Fibroblast of lung (primary cell): ENCODE results near the gene KLHL29.

Source experiments
- EZH2 ChIP-seq: IDR thresholded peaks from 2 replicates; pipeline ENCODE4 v1.5.1; 2012; ENCODE audit warnings: low read length, control low read depth, mild to moderate bottlenecking; ENCODE audit errors: missing control alignments
- TF ChIP-seq, protein P1 (sequence below), 2 donors: IDR thresholded peaks in 1 of 2; conservative IDR thresholded peaks in 1 of 2; 1 replicate in 1 of 2; 2 replicates in 1 of 2; pipeline ENCODE4 v1.5.1; 2011 to 2012; ENCODE audit warnings: low read length in 2 of 2, control low read depth in 1 of 2, inconsistent platforms in 1 of 2, low read depth in 1 of 2, mild to moderate bottlenecking in 1 of 2

GRCh38 chr2:23619941-23620340, 235.0 kb downstream of the KLHL29 start:
- TF ChIP-seq, protein P1, sequence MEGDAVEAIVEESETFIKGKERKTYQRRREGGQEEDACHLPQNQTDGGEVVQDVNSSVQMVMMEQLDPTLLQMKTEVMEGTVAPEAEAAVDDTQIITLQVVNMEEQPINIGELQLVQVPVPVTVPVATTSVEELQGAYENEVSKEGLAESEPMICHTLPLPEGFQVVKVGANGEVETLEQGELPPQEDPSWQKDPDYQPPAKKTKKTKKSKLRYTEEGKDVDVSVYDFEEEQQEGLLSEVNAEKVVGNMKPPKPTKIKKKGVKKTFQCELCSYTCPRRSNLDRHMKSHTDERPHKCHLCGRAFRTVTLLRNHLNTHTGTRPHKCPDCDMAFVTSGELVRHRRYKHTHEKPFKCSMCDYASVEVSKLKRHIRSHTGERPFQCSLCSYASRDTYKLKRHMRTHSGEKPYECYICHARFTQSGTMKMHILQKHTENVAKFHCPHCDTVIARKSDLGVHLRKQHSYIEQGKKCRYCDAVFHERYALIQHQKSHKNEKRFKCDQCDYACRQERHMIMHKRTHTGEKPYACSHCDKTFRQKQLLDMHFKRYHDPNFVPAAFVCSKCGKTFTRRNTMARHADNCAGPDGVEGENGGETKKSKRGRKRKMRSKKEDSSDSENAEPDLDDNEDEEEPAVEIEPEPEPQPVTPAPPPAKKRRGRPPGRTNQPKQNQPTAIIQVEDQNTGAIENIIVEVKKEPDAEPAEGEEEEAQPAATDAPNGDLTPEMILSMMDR (conservative IDR thresholded peaks at IDR 0.05 in 1 of 2, IDR thresholded peaks at IDR 0.05 in 1 of 2; ENCODE audit: low read depth in 1 of 2, low read length in 2 of 2), result no peak
- TF ChIP-seq EZH2, result no peak
